Subcutaneous adipose tissue (tissue), 4 donors: ENCODE data around the gene RPS19BP1. TPM values are rescaled to one million over a fixed set of nuclear protein-coding genes. Genes with fewer than 3 reads are reported as not detected.

Source experiments
- total RNA-seq, 4 donors: library from RNA; depleted of rRNA; stranded (reverse); fragments of >200 nt; gene quantifications; one replicate each; pipeline ENCODE4 v1.1.0, GENCODE V29; 2016
- TF ChIP-seq, protein P1 (sequence below): fragments of 450-650 bp; IDR thresholded peaks from one replicate; pipeline ENCODE4 v1.5.1; 2016; ENCODE audit warnings: low read depth, mild to moderate bottlenecking, control low read depth, antibody characterized with exemption, moderate library complexity

RPS19BP1 gene
- total RNA-seq, 4 donors from 2014 or later: 107 to 229 (median 159) TPM

DNA sequence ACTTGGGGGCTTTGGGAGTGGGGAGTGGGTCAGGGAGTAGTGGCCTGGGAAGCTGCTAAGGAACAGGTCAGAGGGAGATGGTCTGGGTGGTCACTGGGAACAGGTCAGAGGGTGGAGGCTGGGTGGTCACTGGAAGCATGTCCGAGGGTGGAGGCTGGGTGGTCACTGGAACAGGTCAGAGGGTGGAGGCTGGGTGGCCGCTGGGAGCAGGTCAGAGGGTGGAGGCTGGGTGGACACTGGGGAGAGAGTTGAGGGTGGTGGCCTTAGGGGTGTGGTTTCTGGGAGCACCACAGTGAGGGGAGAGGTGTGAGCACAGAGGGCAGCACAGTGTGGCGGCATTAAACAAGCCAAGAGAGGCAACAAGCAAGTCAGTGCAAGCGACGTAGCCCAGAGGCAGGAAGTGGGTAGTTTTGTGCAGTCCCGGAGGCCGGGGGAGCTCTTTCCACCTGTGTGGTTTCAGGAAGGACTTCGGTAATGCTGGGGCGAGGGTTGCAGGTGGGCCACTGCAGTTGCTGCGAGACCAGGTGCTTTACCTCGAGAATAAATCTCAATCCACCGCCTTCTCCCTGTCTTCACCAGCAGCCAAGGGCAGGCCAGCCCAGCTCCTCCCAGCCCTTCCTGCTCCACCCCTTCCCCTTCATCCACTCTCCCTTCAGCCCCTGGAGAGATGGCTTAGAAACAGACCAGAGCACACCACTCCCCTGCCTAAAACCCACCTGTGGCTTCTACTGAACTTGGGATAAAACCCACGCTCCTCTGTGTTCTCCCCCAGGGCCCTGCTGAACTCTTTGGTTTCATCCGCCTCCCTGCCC lies 34.8 kb upstream of the RPS19BP1 start:
- TF ChIP-seq, protein P1, sequence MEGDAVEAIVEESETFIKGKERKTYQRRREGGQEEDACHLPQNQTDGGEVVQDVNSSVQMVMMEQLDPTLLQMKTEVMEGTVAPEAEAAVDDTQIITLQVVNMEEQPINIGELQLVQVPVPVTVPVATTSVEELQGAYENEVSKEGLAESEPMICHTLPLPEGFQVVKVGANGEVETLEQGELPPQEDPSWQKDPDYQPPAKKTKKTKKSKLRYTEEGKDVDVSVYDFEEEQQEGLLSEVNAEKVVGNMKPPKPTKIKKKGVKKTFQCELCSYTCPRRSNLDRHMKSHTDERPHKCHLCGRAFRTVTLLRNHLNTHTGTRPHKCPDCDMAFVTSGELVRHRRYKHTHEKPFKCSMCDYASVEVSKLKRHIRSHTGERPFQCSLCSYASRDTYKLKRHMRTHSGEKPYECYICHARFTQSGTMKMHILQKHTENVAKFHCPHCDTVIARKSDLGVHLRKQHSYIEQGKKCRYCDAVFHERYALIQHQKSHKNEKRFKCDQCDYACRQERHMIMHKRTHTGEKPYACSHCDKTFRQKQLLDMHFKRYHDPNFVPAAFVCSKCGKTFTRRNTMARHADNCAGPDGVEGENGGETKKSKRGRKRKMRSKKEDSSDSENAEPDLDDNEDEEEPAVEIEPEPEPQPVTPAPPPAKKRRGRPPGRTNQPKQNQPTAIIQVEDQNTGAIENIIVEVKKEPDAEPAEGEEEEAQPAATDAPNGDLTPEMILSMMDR: no peak

DNA sequence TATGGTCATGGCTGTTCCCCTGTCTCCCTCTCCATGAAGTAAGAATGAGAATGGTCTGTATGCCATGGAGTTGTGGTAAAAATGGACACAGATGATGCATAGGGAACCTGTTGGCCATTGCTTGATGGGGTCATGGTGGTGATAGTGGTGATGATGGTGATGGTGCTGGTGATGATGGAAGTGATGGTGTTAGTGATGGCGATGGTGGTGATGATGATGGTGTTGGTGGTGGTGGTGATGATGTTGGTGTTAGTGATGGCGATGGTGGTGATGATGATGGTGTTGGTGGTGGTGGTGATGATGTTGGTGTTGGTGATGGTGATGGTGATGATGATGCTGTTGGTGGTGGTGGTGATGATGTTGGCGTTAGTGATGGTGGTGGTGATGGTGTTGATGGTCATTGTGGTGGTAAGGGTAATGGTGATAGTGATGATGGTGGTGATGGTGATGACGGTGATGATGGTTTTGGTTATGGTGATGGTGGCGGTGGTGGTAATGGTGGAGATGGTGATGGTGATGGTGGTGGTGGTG lies 32.9 kb upstream of the RPS19BP1 start:
- TF ChIP-seq, protein P1: no peak

DNA sequence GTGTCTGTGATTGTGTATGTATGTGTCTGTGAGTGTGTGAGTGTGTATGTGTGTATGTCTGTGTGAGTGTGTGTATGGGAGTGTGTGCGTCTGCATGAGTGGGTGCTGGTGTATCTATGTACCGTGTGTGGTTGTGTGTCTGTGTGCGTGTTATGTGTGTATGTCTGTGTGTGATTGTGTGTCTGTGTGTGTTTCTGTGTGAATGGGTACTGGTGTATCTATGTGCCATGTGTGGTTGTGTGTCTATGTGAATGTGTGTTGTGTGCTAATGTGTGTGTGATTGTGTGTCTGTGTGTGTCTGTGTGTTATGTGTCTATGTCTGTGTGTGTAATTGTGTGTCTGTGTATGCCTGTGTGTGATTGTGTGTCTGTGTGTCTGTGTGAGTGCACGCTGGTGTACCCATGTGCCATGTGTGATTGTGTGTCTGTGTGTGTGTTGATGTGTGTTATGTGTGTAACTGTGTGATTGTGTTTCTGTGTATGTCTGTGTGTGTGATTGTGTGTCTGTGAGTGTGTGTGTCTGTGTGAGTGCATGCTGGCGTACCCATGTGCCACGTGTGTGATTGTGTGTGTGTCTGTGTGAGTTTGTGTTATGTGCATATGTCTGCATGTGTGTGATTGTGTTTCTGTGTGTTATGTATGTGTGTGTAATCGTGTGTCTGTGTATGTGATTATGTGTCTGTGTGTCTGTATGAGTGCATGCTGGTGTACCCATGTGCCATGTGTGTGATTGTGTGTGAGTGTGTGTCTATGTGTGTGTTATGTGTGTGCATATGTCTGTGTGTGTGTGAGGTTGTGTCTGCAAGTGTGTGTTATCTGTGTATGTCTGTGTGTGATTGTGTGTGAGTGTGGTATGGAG lies 31.3 kb upstream of the RPS19BP1 start:
- TF ChIP-seq, protein P1: no peak

DNA sequence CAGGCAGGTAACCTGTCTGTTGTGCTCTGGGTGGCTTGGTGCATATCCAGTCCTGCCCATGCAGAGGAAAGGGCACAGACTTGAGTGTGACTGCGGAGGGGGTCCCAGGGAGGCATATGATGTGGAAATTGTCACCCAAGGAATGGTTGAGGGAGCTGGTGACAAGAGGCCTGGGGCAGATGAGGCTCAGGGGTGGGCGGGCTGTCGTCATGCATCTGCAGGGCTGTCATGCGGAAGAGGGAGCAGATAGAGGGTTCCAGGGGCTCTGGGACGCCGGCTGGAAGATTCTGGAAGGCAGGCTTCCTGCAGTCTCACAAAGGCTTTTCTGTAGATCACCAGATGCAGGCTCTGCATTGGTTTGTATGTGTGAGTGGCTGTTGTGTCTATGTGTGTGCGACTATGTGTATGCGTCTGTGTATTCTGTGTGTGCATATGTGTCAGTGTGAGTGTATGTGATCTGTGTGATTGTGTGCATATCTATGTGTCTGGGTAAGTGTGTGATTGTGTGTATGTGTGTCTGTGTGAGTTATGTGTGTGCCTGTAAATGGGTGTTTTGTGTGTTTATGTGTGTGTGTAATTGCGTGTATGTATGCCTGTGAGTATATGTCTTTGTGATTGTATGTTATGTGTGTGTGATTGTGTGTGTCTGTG lies 30.4 kb upstream of the RPS19BP1 start:
- TF ChIP-seq, protein P1: no peak

DNA sequence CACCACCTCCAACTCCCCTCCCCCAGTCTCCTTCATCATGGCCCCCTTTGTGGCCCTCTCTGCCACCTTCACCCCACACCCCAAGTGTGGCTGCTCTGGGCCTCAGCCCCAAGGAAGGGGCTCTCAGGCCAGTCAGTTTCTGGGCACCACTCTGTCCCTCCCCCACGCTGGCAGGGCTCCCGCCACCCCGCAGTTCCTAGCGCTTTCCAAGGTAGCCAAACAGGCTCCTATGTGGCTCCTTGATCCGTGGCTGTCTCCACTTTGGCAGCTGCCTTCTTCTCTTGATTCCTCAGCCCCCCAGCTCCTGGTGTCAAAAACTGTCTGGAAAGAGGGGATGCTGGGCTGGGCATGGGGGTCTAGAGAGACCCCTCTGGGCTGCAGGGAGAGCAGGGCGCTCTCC lies 27.6 kb upstream of the RPS19BP1 start:
- TF ChIP-seq, protein P1: no peak

DNA sequence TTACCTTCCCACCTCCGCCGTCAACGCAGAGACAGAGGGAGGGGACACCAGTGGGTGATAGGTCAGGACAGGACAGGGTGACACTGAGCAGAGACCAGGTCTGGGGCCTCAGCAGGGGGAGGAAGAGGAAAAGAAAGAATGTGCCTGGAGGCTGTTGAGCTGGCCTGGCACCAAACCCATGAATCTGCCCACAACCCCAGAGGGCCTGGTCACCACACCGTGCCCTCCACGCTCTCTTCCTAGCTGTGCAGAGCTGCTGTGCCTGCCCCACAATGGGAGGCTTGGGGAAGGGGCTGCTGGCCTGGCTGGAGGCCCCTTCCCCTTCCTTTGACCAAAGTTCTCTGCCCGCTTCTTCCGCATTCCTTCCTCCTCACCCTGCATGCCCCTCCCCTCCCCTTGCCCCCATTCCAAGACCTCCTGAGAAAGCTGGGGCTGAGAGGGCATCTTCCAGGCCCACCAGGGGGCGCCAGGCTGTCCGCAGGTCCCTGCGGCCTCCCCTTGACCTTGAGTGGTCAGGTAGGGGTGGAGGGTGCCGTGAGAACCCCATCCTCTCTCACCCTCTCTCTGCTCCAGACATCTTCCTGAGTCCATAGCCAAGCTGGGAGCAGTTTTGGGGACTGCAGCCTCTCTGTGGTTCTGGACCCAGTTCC lies 27.0 kb upstream of the RPS19BP1 start:
- TF ChIP-seq, protein P1: no peak
